HG02970 (cell line): ENCODE results near the gene TMEM255A.
A peak's percentile ranks its signal among the peaks of the same experiment; 100 is the strongest.

Experiments used
- ATAC-seq: cut with Tn5 transposase; IDR thresholded peaks from one replicate; pipeline ENCODE4 v1.9.1; 2021; ENCODE audit warnings: mild to moderate bottlenecking, moderate library complexity, moderate number of reproducible peaks; ENCODE audit not compliant: unreplicated experiment, low FRiP score

Gene TMEM255A

DNA sequence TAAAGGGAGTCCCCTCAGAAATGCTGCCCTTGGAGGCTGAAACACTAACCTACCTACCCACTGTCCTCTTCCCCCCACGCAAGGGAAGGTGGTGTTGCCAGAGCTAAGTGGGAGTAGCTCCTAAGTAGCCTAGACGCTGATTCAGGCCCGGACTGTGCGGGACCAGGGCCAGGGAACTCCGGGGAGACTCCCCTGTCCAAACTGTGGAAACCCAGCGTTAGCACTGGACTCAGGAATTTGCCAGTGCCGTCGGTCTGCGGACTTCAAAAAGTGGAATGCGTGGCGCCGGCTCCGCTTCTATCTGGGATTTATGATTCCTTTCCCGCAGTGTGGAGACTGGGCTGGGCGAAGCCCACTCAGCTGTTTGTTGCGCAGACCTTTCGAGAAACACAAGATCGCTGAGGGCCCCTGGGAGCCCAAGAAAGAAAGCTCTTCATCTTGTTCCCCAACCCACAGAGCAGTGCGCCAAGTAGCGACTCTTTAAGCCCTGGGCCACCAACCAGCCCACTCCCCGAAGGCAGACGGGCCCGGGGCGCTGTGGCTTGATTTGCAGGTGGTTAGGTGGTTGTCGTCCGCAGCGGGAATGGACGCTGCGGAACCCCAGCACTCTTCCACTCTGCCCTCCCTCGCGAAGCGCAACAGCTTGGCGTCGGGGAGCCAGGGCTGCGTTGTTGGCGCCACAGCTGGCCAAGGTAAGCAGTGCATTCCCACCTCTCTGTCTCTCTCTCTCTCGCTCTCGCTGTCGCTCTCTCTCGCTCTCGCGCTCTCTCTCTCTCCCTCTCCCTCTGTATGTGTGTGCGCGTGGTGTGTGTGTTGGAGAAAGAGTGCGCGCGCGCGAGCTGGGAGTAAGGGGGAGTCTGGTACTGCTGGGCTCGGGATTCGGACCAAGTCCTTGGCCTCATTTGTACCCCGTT, 2.0 kb downstream of the TMEM255A start:
- ATAC-seq: peak; percentile 66

DNA sequence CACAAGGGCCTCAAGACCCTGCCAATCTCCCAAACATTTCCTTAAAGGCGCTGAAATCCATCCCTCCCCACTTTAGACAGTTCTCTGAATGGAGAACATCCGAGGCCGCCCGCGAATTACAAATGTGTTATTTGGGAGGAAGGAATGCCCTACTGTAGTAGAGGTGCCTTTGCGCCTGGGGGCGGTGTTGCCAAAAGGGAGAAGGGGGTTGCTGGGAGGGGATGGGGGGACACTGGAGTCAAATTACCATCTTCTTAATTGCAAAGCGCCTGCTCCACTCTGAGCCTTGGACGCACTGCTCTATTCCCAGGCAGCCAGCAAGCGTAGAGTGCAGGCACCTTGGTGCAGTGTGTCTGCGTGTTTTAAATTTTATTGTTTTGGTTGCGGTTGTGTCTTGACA, 2.7 kb downstream of the TMEM255A start:
- no peak for ATAC-seq

DNA sequence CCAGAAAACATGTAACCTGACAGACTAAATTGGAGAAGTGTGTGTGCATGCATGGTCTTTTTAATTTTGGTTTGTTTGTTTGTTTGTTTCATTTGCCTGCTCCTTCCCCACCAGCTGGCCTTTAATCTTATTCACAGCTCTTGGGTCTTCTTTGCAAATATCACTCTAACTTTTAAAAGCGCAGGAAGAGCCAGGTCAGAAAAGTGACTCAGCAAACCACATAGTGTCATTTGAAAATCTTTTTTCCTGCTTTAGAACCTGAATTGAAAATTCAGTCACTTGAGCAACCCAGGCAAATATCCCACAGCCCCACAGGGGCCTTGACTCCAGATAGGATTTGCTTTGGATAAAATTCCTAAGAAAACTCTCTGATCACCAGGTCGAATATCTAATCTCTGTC, 4.6 kb downstream of the TMEM255A start:
- no peak for ATAC-seq

DNA sequence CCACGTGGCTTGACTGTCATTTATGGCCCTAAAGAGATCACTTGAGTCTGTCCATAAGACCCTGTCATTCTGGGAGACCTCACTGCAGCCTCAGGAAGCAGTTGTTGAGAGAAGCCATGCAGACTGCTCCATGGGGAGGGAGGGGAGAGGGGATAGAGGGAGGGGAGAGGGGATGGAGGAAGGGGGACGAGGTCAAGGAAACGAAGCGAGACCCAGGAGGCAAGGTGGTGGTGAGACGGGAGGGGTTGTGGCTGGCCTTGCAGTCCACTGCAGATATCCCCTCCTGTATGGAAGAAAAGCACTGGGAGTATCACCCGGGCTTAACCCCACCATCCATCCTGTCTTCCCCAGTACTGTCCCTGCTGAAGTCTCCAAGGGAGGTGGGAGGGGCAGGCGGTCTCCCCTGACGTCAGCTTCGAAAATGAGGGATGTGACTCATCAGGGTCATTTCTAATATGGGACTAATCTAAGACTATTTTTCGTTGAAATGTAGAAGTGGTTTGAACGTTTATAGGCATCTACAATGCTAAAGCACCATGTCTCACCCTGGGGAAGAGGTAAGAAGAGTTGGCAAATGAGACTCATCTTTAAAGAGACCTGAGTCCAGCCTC, 5.6 kb downstream of the TMEM255A start:
- no peak for ATAC-seq

DNA sequence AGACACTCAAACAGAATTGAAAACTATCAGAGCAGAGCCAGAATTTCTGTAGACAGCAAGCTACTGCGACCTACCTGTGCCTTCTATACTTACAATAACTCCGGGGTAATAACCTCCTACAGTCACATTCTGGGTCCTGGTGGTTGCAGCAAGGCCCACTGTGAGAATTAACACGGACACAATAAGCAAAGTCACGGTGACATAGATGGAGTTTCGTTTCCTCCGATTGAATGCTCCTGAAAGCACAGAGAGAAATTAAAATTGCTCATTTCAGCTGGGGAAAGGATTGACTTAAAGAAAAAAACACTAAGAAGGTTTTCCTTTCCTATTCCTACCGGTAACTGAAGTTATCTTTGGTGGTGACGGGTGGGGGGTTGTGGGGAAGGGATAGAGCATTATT, 7.0 kb downstream of the TMEM255A start:
- ATAC-seq: no peak

DNA sequence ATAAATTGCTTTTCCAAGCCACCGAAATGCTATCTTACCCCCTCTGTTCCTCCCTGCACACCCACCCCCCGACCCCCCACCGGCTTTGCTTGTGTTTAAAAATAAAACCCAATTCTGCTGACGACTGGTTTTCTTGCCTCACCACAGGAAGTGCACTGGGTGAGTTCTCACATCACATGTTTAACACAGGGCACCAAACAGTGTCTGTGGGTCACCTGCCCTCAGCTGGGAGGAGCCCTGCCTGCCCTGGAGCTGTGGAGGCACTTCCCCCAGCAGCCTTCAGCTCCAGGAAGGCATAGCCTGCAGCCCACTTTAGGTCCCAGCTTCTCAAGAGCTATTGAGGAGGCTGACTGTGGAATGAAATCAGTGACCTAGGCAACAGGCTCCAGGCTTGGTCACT, 8.8 kb downstream of the TMEM255A start:
- peak; percentile 70 for ATAC-seq

DNA sequence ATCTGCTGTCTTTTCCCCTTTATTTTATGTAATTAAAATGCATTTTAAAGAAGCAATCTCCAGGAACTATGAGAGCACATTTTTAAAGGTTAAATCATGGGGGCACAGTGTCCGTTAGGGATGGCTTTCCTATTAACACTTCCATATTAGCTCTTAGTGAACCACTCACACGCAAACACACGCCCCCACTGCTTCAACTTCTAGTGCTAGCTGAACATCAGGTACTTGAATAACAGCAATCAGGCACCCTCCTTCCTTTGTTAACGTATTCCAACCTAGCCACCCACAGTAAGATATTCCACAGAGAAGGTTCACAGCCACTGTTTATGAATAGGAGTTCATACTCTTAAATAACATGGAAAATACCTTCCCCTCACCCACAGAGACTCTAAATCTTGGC, 9.3 kb downstream of the TMEM255A start:
- no peak for ATAC-seq

DNA sequence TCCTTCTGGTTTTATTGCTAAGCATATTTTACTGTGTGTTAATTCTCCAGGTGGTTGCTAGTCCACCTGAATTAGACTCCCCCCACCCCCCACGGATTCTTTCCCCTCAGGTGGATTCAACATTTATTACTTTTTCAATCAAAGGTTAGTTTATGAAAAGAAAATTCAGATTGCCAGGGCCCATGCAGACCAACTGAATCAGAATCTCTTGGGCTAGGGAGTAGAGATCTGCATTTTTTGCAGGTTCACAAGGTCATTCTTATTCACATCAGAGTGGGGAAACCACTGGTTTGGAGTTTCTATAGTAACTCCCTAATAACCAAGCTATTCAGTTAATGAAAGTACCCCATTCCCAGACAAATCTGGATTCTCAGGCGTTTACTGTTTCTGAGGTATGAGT, 9.8 kb downstream of the TMEM255A start:
- no peak for ATAC-seq

DNA sequence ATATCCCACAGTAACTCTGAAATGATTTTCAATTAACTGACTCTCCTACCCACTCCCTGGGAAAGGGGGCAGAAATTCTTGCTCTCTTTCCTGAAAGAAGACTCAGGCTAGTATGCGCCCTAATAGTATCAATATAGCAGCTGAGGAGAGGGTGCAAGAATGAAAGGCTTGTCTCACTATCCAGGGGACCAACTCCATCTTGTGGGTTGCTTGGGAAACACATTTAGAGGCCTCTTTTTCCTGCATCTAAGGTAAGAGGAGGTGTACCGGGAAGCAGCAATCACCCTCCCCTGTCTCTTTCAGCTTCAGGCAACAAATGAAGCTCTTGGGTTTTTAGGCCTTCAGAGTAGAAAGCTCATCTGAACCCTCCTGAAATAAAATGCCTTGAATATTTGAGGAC, 11.3 kb downstream of the TMEM255A start:
- no peak for ATAC-seq

DNA sequence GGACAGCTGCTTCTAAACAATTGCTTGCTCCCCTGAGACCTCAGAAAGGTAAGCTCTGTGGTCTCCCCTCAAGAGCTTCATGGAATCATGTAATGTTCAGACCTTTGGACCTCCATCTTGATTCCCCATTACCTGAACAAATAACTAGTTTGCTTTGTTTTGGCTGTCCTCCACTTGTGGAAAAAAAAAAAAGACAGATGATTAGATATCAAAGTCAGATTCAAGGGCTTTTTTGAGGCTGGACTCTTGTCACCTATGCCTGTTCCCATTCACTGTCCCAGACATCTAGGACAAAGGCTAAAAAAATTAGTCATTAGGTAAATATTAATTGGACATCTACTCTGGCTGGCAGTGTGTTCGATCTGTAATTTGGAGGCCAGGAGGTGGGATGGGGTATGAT, 13.3 kb downstream of the TMEM255A start:
- ATAC-seq: no peak

DNA sequence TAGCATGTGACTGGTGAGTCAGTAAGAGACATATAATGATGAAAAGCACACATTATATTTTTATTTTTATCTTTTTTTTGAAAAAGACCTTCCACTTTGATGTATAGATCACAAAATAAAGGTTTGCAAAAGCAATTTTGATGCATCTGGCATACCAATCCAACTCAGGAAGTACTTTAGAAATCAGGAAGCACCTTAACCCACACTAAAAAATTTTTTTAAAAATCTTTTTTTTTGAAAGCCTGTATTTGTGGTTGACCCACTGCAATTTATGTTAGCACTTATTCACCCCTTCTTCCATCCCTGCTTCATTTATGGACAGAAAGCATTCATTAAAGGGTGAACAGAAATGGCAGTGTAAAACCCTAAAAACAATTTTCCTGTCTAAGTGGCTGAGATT, 16.6 kb downstream of the TMEM255A start:
- no peak for ATAC-seq

DNA sequence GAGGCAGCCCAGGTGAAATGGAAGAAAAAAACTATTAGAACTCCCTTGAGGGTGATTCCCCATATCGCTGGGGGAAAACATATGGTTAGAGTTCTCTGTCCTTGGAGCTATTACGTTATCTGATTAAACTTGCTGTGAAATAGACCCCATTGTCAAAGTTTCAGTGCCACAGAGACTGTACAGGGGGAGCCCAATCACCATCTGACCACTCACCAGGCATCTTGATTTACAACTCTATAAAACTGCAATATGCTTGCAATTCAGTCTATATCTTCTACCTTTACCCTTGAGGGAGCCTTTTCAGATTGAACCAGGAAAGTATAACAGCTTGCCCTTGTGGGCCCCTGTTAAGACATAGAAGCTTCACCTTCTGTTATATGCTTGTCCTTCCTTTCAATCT, 18.2 kb downstream of the TMEM255A start:
- ATAC-seq: no peak

DNA sequence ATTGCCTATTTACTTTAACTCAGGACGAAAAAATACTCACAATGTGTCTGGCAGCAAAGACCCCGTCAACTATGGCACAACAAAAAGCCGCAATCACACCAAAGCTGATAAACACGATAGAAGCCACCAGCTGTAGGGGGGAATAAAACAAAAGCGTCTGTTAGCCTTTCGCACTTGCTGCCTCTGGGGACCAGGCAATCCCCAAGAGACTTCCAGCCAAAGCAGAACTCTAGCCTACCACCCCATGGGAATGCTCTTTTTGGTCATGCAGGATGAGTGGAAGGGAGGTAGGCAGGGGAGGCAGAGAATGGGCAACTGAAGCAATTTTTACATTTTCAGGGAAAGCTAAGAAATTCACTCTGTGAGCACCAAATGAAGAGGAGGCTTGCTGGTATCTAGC, 20.1 kb downstream of the TMEM255A start:
- ATAC-seq: no peak

DNA sequence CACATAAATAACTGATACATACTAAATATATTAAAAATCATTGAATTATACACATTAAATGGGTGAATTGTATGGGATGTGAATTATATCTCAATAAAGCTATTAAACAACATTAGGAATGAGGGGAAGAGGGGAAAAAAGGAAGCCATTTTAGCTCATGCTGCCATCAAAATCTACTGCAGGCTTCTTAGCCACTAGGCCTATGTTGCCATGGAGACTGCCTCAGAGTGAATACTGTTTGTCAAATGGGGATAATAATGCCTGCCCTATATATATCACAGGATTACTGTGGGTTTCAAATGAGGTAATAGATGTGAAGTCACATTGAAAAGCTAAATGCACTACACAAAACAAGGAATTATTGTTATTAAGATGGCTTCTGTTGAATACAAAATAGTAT, 21.2 kb downstream of the TMEM255A start:
- no peak for ATAC-seq

DNA sequence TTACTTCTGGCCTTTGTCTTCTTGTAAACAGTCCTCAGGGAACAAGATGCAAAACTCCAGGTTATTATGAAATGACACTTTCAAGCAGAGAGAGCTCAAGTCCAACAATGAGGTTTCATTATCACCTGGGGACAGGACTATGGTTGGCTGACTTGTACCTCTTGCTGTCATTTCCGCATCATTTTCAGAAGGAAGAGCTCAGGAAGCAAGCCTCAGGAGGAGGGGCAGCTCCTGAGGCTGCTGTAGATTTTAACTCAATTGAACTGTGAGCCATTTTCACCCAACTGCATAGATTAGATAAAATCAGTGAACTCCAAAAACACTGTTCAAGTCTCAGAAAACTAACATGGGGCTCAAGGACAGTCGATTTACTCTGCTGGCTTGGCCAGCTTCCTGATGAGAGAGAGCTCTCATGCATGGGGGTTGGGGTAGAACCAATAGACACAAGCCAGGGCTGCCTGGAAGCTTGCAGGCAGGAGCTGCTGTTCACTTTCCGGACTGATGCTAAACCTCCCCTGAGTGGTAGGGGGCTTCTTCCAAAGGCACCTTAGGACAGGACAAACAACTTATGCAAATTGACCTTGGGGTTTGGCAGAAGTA, 23.6 kb downstream of the TMEM255A start:
- ATAC-seq: no peak

DNA sequence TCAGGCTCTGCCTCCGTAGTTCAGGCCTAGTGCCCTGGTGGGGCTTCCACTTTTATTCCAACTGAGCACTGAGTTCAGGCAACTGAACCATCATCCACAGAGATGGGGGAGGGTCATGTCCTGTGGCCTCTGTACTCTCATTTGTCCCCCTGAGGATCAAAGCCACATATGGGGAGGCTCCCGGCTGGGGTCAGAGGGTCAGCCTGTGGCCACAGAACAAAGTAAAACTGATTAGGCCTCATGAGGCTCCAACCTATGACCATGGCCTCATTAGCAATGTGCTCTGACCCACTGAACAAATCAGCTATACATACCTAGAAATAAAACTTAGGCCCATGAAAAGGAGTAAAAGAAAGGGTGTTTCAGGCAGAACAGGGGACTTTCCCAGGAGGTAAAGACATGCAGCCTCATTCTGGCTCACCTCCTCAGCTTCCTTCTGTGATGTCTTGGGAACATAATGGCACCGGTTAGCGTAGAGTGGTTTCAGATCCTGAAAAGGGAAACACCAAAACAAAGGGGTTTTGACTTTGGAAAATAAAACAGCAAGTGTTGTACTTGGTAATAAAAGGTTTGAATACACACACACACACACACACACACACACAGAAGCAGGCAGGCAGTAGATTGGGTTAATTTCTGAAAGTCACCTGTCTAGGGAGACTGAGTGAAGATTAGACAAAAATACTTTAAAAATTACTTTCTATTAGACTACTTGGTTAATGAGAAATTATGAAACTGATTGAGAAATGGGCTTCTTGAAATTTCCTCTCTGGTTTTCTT, 24.3 kb downstream of the TMEM255A start:
- no peak for ATAC-seq

DNA sequence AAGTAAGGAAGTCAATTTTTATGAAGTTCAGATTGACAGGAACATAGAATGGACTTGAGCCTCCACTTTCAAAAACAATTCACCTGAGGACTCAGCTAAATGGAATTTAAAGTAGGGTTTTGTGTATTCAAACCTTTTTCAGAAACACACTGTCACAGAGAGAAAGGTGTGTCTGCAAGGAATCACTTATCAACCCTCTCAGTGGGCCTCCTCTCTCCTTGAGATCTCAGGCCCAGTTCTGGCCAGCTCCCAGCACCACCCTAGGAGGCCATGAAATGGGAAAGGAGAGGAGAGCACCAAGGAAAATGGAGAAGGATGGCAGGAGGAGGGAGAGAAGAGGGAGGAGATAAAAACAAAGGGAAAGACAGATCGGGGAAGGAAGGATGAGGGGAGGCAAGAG, 28.6 kb downstream of the TMEM255A start:
- no peak for ATAC-seq

DNA sequence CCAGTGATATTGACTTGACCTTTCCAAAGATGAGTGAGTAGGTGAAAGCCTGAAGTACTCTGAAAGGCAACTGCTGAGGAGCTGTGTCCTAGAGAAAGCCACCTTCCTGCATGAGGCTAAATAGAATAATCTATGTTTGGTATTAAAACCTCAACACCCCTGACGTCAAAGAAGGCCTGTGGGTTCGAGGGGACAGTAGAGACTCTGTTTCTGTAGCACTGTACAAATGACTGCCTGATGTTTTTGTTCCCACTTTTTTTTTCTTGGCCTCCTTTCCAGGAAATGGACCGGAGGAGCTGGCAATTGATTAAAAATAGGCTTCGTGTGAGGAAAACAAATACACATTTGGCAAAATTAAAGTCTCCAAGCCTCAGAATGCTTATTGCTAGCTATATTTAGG, 29.5 kb downstream of the TMEM255A start:
- no peak for ATAC-seq

DNA sequence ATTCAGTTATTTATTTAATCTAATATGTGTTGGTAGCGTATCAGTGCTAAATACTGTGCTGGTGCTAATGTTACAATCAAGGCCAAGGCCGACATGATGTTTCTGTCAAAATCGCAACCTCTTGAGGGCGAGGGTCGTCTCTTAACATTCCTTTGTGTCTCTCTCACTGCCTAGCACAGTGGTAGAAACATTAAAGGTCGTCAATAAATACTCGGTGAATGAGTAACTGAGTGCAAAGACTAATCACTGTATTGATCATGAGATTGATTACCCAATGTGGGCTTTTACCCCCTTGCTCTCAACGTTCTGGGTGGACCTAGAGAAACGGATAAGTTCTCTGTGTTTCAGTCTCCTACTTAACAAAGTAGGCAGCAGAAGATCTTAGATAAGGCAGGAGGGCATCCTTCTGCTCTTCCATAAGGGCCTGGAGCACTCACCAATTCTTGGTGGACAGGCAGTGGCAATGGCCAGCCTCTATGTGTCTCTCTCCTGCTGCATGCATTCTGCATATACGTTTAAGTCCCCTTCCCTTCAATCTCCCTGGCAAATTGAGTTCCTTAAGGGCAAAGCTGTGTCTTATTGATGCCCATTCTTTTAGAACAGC, 30.1 kb downstream of the TMEM255A start:
- ATAC-seq: no peak

DNA sequence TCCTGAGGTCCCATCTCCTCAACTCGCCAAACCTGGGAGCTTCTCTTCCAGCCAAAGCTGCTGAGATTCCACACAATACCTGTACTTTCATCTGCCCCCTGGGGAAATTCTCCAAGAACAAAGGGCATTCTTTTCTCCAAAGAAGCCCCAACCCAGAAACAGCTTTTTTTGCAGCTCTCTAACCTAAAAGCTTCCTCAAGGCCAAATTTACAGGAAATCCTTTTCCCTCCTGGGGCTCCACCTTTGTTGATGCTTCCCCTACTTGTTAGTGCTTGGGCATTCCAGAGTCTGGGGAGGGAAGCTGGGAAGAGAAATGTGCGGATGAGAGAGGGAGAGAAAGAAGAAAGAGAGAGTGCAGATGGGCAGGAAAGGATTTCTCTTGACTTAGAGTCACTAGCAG, 36.3 kb downstream of the TMEM255A start:
- no peak for ATAC-seq

DNA sequence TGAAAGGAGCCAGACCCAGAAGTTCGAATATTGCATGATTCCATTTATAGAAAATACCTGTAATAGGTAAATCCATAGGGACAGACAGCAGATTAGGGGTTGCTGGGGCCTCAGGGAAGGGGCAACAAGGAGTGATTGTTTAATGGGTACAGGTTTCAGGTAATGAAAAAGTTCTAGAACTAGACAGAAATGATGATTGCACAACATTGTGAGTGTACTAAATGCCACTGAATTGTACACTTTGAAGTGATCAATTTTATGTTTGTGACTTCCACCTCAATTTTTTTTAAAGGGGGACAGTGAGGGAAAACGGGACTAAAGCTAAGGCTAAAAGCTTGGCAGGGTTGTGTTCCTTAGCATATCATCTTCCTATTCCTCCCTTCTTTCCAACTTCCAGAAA, 37.1 kb downstream of the TMEM255A start:
- ATAC-seq: no peak
